Upper lobe of left lung (tissue), 6 donors: ENCODE measurements around the gene RNH1. TPM values are rescaled to one million over a fixed set of nuclear protein-coding genes. Genes with fewer than 3 reads are reported as not detected.
A peak's percentile ranks its signal among the peaks of the same experiment; 100 is the strongest.

Source experiments
- ATAC-seq, 2 donors: fragments of 200-7000 bp; cut with Tn5 transposase; one replicate each; pipeline ENCODE4 v1.9.1; 2022; ENCODE audit warnings: mild to moderate bottlenecking in 2 of 2, moderate library complexity in 2 of 2; ENCODE audit not compliant: low FRiP score in 2 of 2
- DNase-seq, 2 donors: peaks; one replicate each; pipeline ENCODE4 v3.0.0-alpha.2; 2019 to 2020
- H3K27ac ChIP-seq, 4 donors: fragments of 200-600 bp; sonication (generic); one replicate each; pipeline ENCODE4 v1.5.1; 2016 to 2019
- H3K27me3 ChIP-seq, 4 donors: fragments of 200-600 bp; sonication (generic); one replicate each; pipeline ENCODE4 v1.5.1; 2017 to 2019
- H3K36me3 ChIP-seq, 4 donors: fragments of 200-600 bp; sonication (generic); one replicate each; pipeline ENCODE4 v1.5.1; 2016 to 2019
- H3K4me1 ChIP-seq, 4 donors: fragments of 200-600 bp; sonication (generic); one replicate each; pipeline ENCODE4 v1.5.1; 2018 to 2019
- H3K4me3 ChIP-seq, 4 donors: fragments of 200-600 bp; sonication (generic); one replicate each; pipeline ENCODE4 v1.5.1; 2017 to 2019; ENCODE audit warnings: mild to moderate bottlenecking in 2 of 4, moderate library complexity in 1 of 4
- H3K9me3 ChIP-seq, 4 donors: fragments of 200-600 bp; sonication (generic); one replicate each; pipeline ENCODE4 v1.5.1; 2018 to 2019
- CTCF ChIP-seq, 6 experiments: fragments of 450-650 bp in 4 of 6; fragments of 200-600 bp in 2 of 6; sonication (generic) in 2 of 6; IDR thresholded peaks; one replicate each; pipeline ENCODE4 v1.5.1; 2016 to 2019; ENCODE audit warnings: antibody characterized with exemption in 6 of 6
- EP300 ChIP-seq, 4 donors: sonication (generic); formaldehyde crosslinking; IDR thresholded peaks; one replicate each; pipeline ENCODE4 v1.5.1; 2017; ENCODE audit warnings: antibody characterized with exemption in 4 of 4, control low read depth in 2 of 4
- POLR2A ChIP-seq, 4 donors: fragments of 450-650 bp; IDR thresholded peaks; one replicate each; pipeline ENCODE4 v1.5.1; 2016 to 2017; ENCODE audit warnings: antibody characterized with exemption in 4 of 4, mild to moderate bottlenecking in 2 of 4
- POLR2AphosphoS5 ChIP-seq, 2 donors: sonication (generic); formaldehyde crosslinking; IDR thresholded peaks; one replicate each; pipeline ENCODE4 v1.5.1; 2017; ENCODE audit warnings: antibody characterized with exemption in 2 of 2
- WGBS, 2 donors: methylation state at CpG; one replicate each; pipeline ENCODE4 v1.1.5; 2017 to 2018; 5-methylcytosine and 5-hydroxymethylcytosine counted together
- total RNA-seq, 6 donors: library from RNA; depleted of rRNA in 4 of 6; stranded (reverse); fragments of >200 nt in 4 of 6; gene quantifications; one replicate each; pipeline versions ENCODE4 v1.1.0 to v1.2.1, GENCODE V29; 2016 to 2021
- donor health status: DM: no; HTN: no; CAD: no; lungs with moderate emphysema.
- donor health status: DM: no; HTN: yes; CAD: no; lungs with severe emphysema.

The RNH1 gene
- total RNA-seq, 6 donors from 2014 or later, result 236 to 374 (median 339) TPM

- H3K27me3 ChIP-seq, result no peaks in the 10 kb centered on the region
- ATAC-seq (peak in 1 of 2 donors; percentile 15), DNase-seq (peak in 1 of 2 donors; percentile 78)
- no peaks in the 10 kb centered on the region for H3K4me1 ChIP-seq
- TF ChIP-seq CTCF (IDR thresholded peaks at IDR 0.05) (no peak), EP300 (IDR thresholded peaks at IDR 0.05) (no peak), POLR2A (IDR thresholded peaks at IDR 0.05) (no peak), POLR2AphosphoS5 (IDR thresholded peaks at IDR 0.05) (no peak)
- H3K9me3 ChIP-seq, result no peaks in the 10 kb centered on the region
- peaks cover 9 to 56% (median 34%) of the 10 kb centered on the region in 4 donors for H3K36me3 ChIP-seq
- no peak overlapping the region for H3K27ac ChIP-seq
- H3K4me3 ChIP-seq, result no peak overlapping the region
- WGBS, 2 donors, result 92 to 95% methylated on average over 15 to 32 of the region's 38 CpGs
Observed at GRCh38 chr11:490186-490929, 16.7 kb downstream of the RNH1 start.

- H3K9me3 ChIP-seq, result no peaks in the 10 kb centered on the region
- H3K4me3 ChIP-seq, result no peak overlapping the region
- no peak overlapping the region for H3K27ac ChIP-seq
- no peak for ATAC-seq
- no peaks in the 10 kb centered on the region for H3K4me1 ChIP-seq
- H3K27me3 ChIP-seq, result no peaks in the 10 kb centered on the region
- DNase-seq, result peak in 1 of 2 donors; percentile 85
- TF ChIP-seq CTCF (IDR thresholded peaks at IDR 0.05) (no peak), POLR2A (IDR thresholded peaks at IDR 0.05) (no peak), POLR2AphosphoS5 (IDR thresholded peaks at IDR 0.05) (no peak), EP300 (IDR thresholded peaks at IDR 0.05) (no peak)
- peaks cover 7 to 49% (median 29%) of the 10 kb centered on the region in 4 donors for H3K36me3 ChIP-seq
- WGBS, 2 donors, result 95 to 96% methylated on average over 33 of the region's 37 CpGs
Observed at GRCh38 chr11:489610-490185, 17.3 kb downstream of the RNH1 start.

GRCh38 chr11:488992-489391 lies 18.1 kb downstream of the RNH1 start:
- H3K27me3 ChIP-seq, result no peaks in the 10 kb centered on the region
- peak in 1 of 2 donors; percentile 73 for DNase-seq
- WGBS, 2 donors, result 93% methylated on average over 8 to 19 of the region's 19 CpGs

GRCh38 chr11:488579-488978 lies 18.5 kb downstream of the RNH1 start:
- H3K27ac ChIP-seq, result no peak overlapping the region
- WGBS, 2 donors, result 95 to 100% methylated on average over 10 to 15 of the region's 19 CpGs
- peak in 1 of 2 donors; percentile 76 for DNase-seq
- no peaks in the 10 kb centered on the region for H3K9me3 ChIP-seq
- ATAC-seq, result no peak
- TF ChIP-seq POLR2AphosphoS5 (IDR thresholded peaks at IDR 0.05) (no peak), CTCF (IDR thresholded peaks at IDR 0.05) (no peak), POLR2A (IDR thresholded peaks at IDR 0.05) (no peak), EP300 (IDR thresholded peaks at IDR 0.05) (no peak)
- no peaks in the 10 kb centered on the region for H3K4me1 ChIP-seq
- no peak overlapping the region for H3K4me3 ChIP-seq
- peaks cover 0 to 38% (median 18%) of the 10 kb centered on the region in 4 donors for H3K36me3 ChIP-seq
- H3K27me3 ChIP-seq, result no peaks in the 10 kb centered on the region

More at GRCh38 chr11:488992-489391, 18.1 kb downstream of the RNH1 start:
- no peaks in the 10 kb centered on the region for H3K4me1 ChIP-seq
- no peak for ATAC-seq
- no peaks in the 10 kb centered on the region for H3K9me3 ChIP-seq
- H3K27ac ChIP-seq, result no peak overlapping the region
- H3K4me3 ChIP-seq, result no peak overlapping the region
- no peak for TF ChIP-seq POLR2A (IDR thresholded peaks at IDR 0.05)
- no peak for TF ChIP-seq EP300 (IDR thresholded peaks at IDR 0.05)
- no peak for TF ChIP-seq CTCF (IDR thresholded peaks at IDR 0.05)
- no peak for TF ChIP-seq POLR2AphosphoS5 (IDR thresholded peaks at IDR 0.05)
- peaks cover 0 to 42% (median 22%) of the 10 kb centered on the region in 4 donors for H3K36me3 ChIP-seq
